ENCODE results near the gene RFPL1.
"Not testable (repeated sequence)": the region's sequence is repeated elsewhere in the genome, so short reads cannot be mapped to it uniquely, and the experiment has no call there.

RFPL1 gene

GRCh38 chr22:29479417-29480261 lies 41.3 kb downstream of the RFPL1 start, which contains the start of gene NEFH:
Gene NEFH (plus strand): TSS chr22:29480218. CDS start chr22:29480263, 45 bp downstream.
- DNase-seq, result peak; percentile 44

DNA sequence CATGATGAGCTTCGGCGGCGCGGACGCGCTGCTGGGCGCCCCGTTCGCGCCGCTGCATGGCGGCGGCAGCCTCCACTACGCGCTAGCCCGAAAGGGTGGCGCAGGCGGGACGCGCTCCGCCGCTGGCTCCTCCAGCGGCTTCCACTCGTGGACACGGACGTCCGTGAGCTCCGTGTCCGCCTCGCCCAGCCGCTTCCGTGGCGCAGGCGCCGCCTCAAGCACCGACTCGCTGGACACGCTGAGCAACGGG lies 41.8 kb downstream of the RFPL1 start:
- DNase-seq, result no peak

DNA sequence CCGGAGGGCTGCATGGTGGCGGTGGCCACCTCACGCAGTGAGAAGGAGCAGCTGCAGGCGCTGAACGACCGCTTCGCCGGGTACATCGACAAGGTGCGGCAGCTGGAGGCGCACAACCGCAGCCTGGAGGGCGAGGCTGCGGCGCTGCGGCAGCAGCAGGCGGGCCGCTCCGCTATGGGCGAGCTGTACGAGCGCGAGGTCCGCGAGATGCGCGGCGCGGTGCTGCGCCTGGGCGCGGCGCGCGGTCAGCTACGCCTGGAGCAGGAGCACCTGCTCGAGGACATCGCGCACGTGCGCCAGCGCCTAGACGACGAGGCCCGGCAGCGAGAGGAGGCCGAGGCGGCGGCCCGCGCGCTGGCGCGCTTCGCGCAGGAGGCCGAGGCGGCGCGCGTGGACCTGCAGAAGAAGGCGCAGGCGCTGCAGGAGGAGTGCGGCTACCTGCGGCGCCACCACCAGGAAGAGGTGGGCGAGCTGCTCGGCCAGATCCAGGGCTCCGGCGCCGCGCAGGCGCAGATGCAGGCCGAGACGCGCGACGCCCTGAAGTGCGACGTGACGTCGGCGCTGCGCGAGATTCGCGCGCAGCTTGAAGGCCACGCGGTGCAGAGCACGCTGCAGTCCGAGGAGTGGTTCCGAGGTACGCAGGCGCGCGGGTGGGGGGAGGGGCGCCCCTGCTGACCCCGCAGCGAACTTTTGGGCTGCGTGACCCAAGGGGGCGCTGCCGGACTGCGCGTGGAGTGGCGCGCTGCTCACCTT lies 42.3 kb downstream of the RFPL1 start:
- DNase-seq, result no peak

DNA sequence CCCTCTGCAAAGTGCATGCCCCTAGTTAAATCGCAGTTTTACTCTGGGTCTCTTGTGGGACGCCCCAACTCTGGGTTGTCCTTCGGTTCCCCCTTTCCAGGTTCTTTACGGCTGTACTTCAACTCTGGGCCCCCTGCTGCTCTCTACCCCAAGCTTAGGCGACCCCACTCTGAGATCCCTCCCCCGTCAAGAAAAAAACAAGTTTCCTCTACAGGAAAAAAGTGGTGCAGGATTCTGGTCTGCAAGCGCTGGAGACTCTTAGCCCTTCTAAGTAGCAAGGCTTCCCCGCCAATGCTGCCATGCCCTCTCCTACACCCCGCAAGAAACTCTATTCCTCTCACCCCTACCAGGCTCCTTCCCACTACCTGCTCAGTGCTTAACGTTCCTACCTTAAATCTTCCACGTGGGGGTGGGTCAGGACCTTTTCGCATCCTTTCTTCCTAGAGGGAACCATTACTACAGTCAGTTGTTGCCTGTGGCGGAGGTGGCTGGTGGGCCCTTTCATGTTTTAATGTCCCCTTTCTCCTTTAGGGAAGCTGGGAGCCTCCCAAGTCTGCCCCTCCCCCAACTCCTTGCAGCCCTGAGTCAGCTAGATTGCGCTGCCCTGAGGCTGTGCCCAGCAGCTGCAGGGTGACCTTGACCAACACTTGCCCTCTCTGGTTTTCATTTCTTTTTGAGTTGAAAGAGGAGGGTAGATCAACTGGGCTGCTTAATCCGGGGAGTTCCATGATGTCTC lies 43.0 kb downstream of the RFPL1 start:
- DNase-seq, result no peak

- no peak for DNase-seq
These were observed 43.9 kb downstream of the RFPL1 start for GRCh38 chr22:29482253-29482652.

GRCh38 chr22:29482726-29483125 lies 44.3 kb downstream of the RFPL1 start:
- no peak for DNase-seq

GRCh38 chr22:29483254-29483653 lies 44.9 kb downstream of the RFPL1 start:
- DNase-seq, result no peak

GRCh38 chr22:29484642-29485041 lies 46.3 kb downstream of the RFPL1 start:
- no peak for DNase-seq

- DNase-seq, result no peak
These were observed 47.1 kb downstream of the RFPL1 start for GRCh38 chr22:29485448-29485847.

DNA sequence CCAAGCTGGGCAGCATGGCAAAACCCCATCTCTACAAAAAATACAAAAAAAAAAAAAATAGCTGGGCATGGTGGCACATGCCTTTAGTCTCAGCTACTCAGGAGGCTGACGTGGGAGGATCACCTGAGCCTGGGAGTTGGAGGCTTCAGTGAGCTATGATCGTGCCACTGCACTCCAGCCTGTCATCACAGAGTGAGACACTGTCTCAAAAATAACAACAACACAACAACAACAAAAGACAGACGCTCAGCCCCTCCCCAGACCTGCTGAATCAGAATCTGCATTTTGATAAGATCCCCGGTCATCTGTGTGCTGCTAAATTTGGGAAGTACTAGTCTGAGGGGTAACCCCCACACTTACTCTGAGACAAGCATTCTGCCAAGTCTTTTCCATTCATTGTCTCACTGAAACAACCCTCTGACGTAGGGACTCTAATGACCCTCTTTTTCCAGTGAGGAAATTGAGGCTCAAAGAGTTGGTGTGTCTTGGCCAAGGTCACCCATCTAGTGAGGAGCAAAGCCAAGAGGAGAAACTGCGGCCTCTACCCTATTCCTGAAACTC lies 49.1 kb downstream of the RFPL1 start:
- DNase-seq, result no peak

GRCh38 chr22:29489127-29489780 lies 50.9 kb downstream of the RFPL1 start:
- not testable (repeated sequence) for DNase-seq

GRCh38 chr22:29491012-29491411 lies 52.6 kb downstream of the RFPL1 start:
- no peak for DNase-seq
